ENCODE measurements around the gene PLPP3.

- no peak for TF ChIP-seq GATA3 (IDR thresholded peaks at IDR 0.05; ENCODE audit: low read depth, low read length)
- TF ChIP-seq GATA2 (IDR thresholded peaks at IDR 0.05; ENCODE audit: low read depth, low read length) = no peak
These were observed 30.8 kb downstream of the PLPP3 start for GRCh38 chr1:56548571-56548970.
